ENCODE measurements around the gene BRCA2. TPM values are rescaled to one million over a fixed set of nuclear protein-coding genes. Genes with fewer than 3 reads are reported as not detected.

The BRCA2 gene
- total RNA-seq, 1 donor from 2014 or later, result 0.53 TPM

GRCh38 chr13:32285633-32285965 is 29.7 kb upstream of the BRCA2 start:
- Histone ChIP-seq H3K27me3 (ENCODE audit: control insufficient read depth, insufficient read depth, low read length) (no peaks in the 10 kb centered on the region), H3K4me3 (ENCODE audit: low read depth, low read length) (no peak overlapping the region), H3K36me3 (ENCODE audit: control insufficient read depth, insufficient read depth, low read length) (no peaks in the 10 kb centered on the region)
- FAIRE-seq (no peak), DNase-seq (ENCODE audit: low read depth) (no peak)
- TF ChIP-seq CTCF (IDR thresholded peaks at IDR 0.05; ENCODE audit: insufficient read depth, low read length, severe bottlenecking), result no peak

DNA sequence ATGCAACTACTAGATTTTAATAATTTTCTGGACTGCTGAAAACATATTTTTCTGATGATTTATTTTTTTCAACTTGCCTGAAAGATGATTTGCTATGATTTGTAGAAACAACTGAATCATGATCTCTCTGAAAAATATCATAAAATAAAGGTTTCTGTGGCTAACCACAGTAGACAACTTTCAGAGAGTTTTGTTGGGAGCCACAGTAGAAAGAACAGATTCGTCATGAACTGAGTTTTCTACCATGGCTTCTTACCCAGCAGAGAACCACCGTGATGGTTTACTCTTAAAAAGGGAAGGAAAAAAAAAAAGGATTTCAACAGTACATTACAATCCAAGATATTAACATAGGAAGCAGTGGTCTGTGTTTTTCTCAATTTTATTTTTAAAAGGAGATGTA is 18.1 kb upstream of the BRCA2 start:
- FAIRE-seq, result no peak
- Histone ChIP-seq H3K36me3 (ENCODE audit: control insufficient read depth, insufficient read depth, low read length) (no peaks in the 10 kb centered on the region), H3K27me3 (ENCODE audit: control insufficient read depth, insufficient read depth, low read length) (peaks cover 4% of the 10 kb centered on the region), H3K4me3 (ENCODE audit: low read depth, low read length) (no peak overlapping the region)
- TF ChIP-seq CTCF (IDR thresholded peaks at IDR 0.05; ENCODE audit: insufficient read depth, low read length, severe bottlenecking), result no peak
- DNase-seq (ENCODE audit: low read depth), result no peak

- DNase-seq (ENCODE audit: low read depth) (no peak), FAIRE-seq (no peak)
- Histone ChIP-seq H3K4me3 (ENCODE audit: low read depth, low read length) (no peak overlapping the region), H3K36me3 (ENCODE audit: control insufficient read depth, insufficient read depth, low read length) (no peaks in the 10 kb centered on the region), H3K27me3 (ENCODE audit: control insufficient read depth, insufficient read depth, low read length) (peaks cover 4% of the 10 kb centered on the region)
- TF ChIP-seq CTCF (IDR thresholded peaks at IDR 0.05; ENCODE audit: insufficient read depth, low read length, severe bottlenecking), result no peak
These were observed 16.6 kb upstream of the BRCA2 start for GRCh38 chr13:32298695-32299094.

DNA sequence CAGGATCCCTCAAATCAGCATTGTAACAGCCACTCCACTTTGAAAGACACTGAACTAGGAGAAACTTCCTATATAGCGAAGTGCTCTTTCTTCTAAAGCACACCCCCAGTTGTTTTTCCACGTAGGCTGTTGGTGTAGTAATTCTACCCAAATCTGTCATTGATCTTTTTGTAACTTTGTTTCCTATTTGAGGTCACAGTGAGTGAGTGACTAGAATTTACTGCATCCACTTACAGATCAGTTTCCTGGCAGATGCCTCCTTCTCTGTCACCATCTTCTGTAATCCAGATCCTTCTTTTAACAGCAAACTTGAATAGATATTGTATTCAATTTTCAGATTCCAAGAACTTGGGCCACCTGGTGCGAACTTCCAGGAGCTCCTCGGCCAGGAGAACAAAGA is 15.4 kb upstream of the BRCA2 start:
- DNase-seq (ENCODE audit: low read depth), result no peak
- no peak overlapping the region for H3K4me3 ChIP-seq (ENCODE audit: low read depth, low read length)
- peaks cover 4% of the 10 kb centered on the region for H3K27me3 ChIP-seq (ENCODE audit: control insufficient read depth, insufficient read depth, low read length)
- H3K36me3 ChIP-seq (ENCODE audit: control insufficient read depth, insufficient read depth, low read length), result no peaks in the 10 kb centered on the region
- FAIRE-seq, result no peak
- no peak for TF ChIP-seq CTCF (IDR thresholded peaks at IDR 0.05; ENCODE audit: insufficient read depth, low read length, severe bottlenecking)

DNA sequence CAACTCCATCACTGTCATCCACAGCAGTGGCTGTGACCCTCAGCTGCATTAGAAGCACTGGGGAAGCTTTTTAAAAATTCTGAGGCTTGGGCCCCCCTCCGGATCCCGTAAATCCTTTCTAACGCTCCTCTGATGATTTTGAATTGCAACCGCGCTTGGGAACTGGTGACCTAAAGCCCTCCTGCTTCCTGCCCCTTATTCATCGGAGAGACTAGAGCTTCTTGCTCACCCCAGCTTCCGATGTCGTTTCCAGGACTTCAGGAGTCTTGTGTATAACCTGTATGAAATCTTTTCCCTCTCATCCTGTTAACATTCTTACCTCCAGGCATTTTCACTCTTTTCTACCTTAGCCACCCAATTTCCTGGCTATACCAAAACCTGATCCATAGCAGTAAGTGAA is 14.9 kb upstream of the BRCA2 start:
- TF ChIP-seq CTCF (IDR thresholded peaks at IDR 0.05; ENCODE audit: insufficient read depth, low read length, severe bottlenecking), result no peak
- DNase-seq (ENCODE audit: low read depth) (no peak), FAIRE-seq (no peak)
- H3K27me3 ChIP-seq (ENCODE audit: control insufficient read depth, insufficient read depth, low read length), result peaks cover 4% of the 10 kb centered on the region
- no peak overlapping the region for H3K4me3 ChIP-seq (ENCODE audit: low read depth, low read length)
- no peaks in the 10 kb centered on the region for H3K36me3 ChIP-seq (ENCODE audit: control insufficient read depth, insufficient read depth, low read length)

GRCh38 chr13:32300920-32301319 is 14.4 kb upstream of the BRCA2 start:
- TF ChIP-seq CTCF (IDR thresholded peaks at IDR 0.05; ENCODE audit: insufficient read depth, low read length, severe bottlenecking), result no peak
- DNase-seq (ENCODE audit: low read depth) (no peak), FAIRE-seq (no peak)
- Histone ChIP-seq H3K27me3 (ENCODE audit: control insufficient read depth, insufficient read depth, low read length) (peaks cover 4% of the 10 kb centered on the region), H3K36me3 (ENCODE audit: control insufficient read depth, insufficient read depth, low read length) (no peaks in the 10 kb centered on the region), H3K4me3 (ENCODE audit: low read depth, low read length) (no peak overlapping the region)

Measured in bronchial epithelial cell (primary cell).